Regular cardiac myocyte (primary cell): Measurements from ENCODE around the gene THOC3. TPM values are rescaled to one million over a fixed set of nuclear protein-coding genes. Genes with fewer than 3 reads are reported as not detected.

ENCODE experiments used
- total RNA-seq: library from RNA; depleted of rRNA; stranded (reverse); fragments of >200 nt; gene quantifications from 2 replicates; pipeline ENCODE4 v1.2.3, GENCODE V29; 2014

THOC3 gene, protein sequence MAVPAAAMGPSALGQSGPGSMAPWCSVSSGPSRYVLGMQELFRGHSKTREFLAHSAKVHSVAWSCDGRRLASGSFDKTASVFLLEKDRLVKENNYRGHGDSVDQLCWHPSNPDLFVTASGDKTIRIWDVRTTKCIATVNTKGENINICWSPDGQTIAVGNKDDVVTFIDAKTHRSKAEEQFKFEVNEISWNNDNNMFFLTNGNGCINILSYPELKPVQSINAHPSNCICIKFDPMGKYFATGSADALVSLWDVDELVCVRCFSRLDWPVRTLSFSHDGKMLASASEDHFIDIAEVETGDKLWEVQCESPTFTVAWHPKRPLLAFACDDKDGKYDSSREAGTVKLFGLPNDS
- 41.7 and 83.6 TPM in 2 replicates for total RNA-seq

DNA sequence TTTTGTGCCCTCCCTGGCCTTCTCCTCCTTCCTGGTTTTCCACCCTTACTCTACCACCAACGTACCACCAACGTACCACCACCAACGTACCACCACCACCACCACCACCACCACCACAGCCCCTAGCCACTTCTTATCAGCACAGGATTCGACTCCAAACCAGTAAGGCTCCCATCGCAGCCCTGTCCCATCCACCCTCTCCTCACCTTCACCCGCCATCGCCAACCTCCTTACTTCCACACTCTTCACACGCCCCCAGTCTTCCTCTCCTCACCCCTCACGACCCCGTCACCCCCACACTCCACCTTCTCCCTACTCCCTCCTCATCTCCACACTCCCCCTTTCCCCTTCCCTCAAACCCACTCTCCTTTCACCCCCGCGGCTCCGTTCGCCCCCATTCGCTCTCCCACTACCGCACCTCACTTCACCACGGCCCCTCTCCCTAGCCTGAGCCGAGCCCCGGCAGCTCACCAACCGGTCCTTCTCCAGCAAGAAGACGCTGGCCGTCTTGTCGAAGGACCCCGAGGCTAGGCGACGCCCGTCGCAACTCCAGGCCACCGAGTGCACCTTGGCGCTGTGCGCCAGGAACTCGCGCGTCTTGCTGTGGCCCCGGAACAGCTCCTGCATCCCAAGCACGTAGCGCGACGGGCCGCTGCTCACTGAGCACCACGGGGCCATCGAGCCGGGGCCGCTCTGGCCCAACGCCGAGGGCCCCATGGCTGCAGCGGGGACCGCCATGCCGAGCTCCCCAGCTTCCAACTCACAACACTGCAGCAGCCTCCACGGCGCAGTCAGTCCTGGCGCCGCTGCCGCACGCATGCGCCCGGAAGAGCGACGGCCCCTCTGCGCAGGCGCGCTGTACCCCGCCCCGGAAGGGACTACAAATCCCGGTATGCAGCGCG is at the start of gene THOC3:
TSS of gene THOC3 (minus strand) at position 845 of the 902 bp plus-strand sequence. CDS start at position 738, 107 bp downstream.

Other genes with a start within 250 kb of the THOC3 start
- not detected in 2 replicates for gene CPLX2, start 96.7 kb downstream of the THOC3 start, total RNA-seq